H1 (cell line): ENCODE measurements around the gene RSU1. TPM values are rescaled to one million over a fixed set of nuclear protein-coding genes. Genes with fewer than 3 reads are reported as not detected.

Experiments
- CTCF ChIA-PET: fragments of 300-600 bp; sonication (Branson Sonifier 250); formaldehyde crosslinking; loops from one replicate; lab custom pipeline; 2021; ENCODE audit not compliant: partially characterized antibody; lab: Charles Lee
- POLR2A ChIA-PET: fragments of 300-600 bp; sonication (Branson Sonifier 250); formaldehyde crosslinking; loops from one replicate; lab custom pipeline; 2021; ENCODE audit warnings: inconsistent platforms; ENCODE audit not compliant: partially characterized antibody; lab: Charles Lee
- DNase-seq, 2 experiments: peaks; one replicate each; pipeline versions ENCODE4 v3.0.0 to v3.0.0-alpha.2; 2010 to 2022; ENCODE audit warnings: low spot score in 2 of 2, low read depth in 1 of 2, mixed read lengths in 1 of 2
- FAIRE-seq: peaks from 2 replicates; lab custom pipeline; 2011; peaks lifted over from hg19 to GRCh38; lab: Jason Lieb, UNC
- H2AFZ ChIP-seq: 2 replicates; pipeline ENCODE4 v1.8.1; 2012; ENCODE audit warnings: low read length, inconsistent platforms
- H2AK5ac ChIP-seq: 2 replicates; pipeline ENCODE4 v1.6.1; 2013; ENCODE audit warnings: low read depth, low read length
- H2BK120ac ChIP-seq: replicated peaks from 2 replicates; pipeline ENCODE3; 2013; ENCODE audit warnings: low read depth, low read length, inconsistent platforms
- H2BK12ac ChIP-seq: 2 replicates; pipeline ENCODE4 v1.6.1; 2013; ENCODE audit warnings: low read depth, low read length
- H2BK15ac ChIP-seq: 2 replicates; pipeline ENCODE4 v1.6.1; 2013; ENCODE audit warnings: low read length
- H2BK20ac ChIP-seq: 2 replicates; pipeline ENCODE4 v1.6.1; 2013; ENCODE audit warnings: low read length
- H2BK5ac ChIP-seq: 2 replicates; pipeline ENCODE4 v1.6.1; 2013; ENCODE audit warnings: low read depth, low read length
- H3K14ac ChIP-seq: 2 replicates; pipeline ENCODE4 v1.6.1; 2013; ENCODE audit warnings: inconsistent platforms; ENCODE audit not compliant: insufficient read length
- H3K18ac ChIP-seq: 2 replicates; pipeline ENCODE4 v1.6.1; 2013; ENCODE audit warnings: low read length; ENCODE audit errors: extremely low read depth
- H3K23ac ChIP-seq: 2 replicates; pipeline ENCODE4 v1.6.1; 2013; ENCODE audit warnings: inconsistent platforms; ENCODE audit not compliant: insufficient read length
- H3K23me2 ChIP-seq: 2 replicates; pipeline ENCODE4 v1.6.1; 2013; ENCODE audit warnings: low read depth, low read length
- H3K27ac ChIP-seq: 2 replicates; pipeline ENCODE4 v1.6.1; 2011; ENCODE audit warnings: low read depth, low read length, inconsistent platforms
- H3K27me3 ChIP-seq, 4 experiments: replicated peaks in 1 of 4; 1 replicate in 1 of 4; 2 replicates in 3 of 4; pipeline versions ENCODE4 v1.6.1 to v1.8.1; 2011 to 2013; ENCODE audit warnings: low read length in 3 of 4, mild to moderate bottlenecking in 3 of 4, inconsistent platforms in 2 of 4, mixed read lengths in 2 of 4, moderate library complexity in 1 of 4; ENCODE audit not compliant: control insufficient read depth in 3 of 4, insufficient read depth in 3 of 4; ENCODE audit errors: extremely low read depth in 1 of 4
- H3K36me3 ChIP-seq, 4 experiments: 2 replicates each; pipeline versions ENCODE4 v1.6.1 to v1.8.1; 2011 to 2013; ENCODE audit warnings: mild to moderate bottlenecking in 4 of 4, low read length in 3 of 4, moderate library complexity in 2 of 4, control low read depth in 1 of 4, inconsistent platforms in 1 of 4; ENCODE audit not compliant: insufficient read depth in 4 of 4, control insufficient read depth in 2 of 4
- H3K4ac ChIP-seq: replicated peaks from 2 replicates; pipeline ENCODE3; 2013; ENCODE audit warnings: low read length, low read depth, mixed read lengths, inconsistent platforms; ENCODE audit not compliant: insufficient read length
- H3K4me1 ChIP-seq, 4 experiments: replicated peaks in 1 of 4; 1 replicate in 1 of 4; 2 replicates in 3 of 4; pipeline versions ENCODE4 v1.6.1 to v1.8.1; 2011 to 2013; ENCODE audit warnings: low read length in 3 of 4, inconsistent platforms in 2 of 4, mixed read lengths in 1 of 4; ENCODE audit not compliant: insufficient read depth in 4 of 4, control insufficient read depth in 3 of 4
- H3K4me2 ChIP-seq, 2 experiments: 2 replicates each; pipeline versions ENCODE4 v1.6.1 to v1.8.1; 2011 to 2013; ENCODE audit warnings: low read depth in 2 of 2, low read length in 2 of 2, control low read depth in 1 of 2, inconsistent platforms in 1 of 2, mild to moderate bottlenecking in 1 of 2; ENCODE audit not compliant: insufficient read depth in 1 of 2
- H3K4me3 ChIP-seq, 4 experiments: fragments of 200-600, 300-600 bp in 1 of 4; sonication (generic), shearing (Covaris generic), sonication (Bioruptor Twin) in 1 of 4; 2 replicates each; pipeline versions ENCODE4 v1.5.1 to v1.8.1; 2011 to 2016; ENCODE audit warnings: low read length in 4 of 4, low read depth in 3 of 4, control low read depth in 2 of 4, inconsistent platforms in 2 of 4, mild to moderate bottlenecking in 2 of 4, mixed read lengths in 1 of 4, moderate library complexity in 1 of 4; ENCODE audit not compliant: insufficient read depth in 2 of 4; ENCODE audit errors: extremely low read depth in 1 of 4
- H3K56ac ChIP-seq: replicated peaks from 2 replicates; pipeline ENCODE3; 2013; ENCODE audit warnings: low read depth, mild to moderate bottlenecking, mixed read lengths, low read length, inconsistent platforms; ENCODE audit not compliant: insufficient read length
- H3K79me1 ChIP-seq: 2 replicates; pipeline ENCODE4 v1.6.1; 2013; ENCODE audit warnings: low read depth, low read length, control low read depth
- H3K79me2 ChIP-seq, 2 experiments: 2 replicates each; pipeline versions ENCODE4 v1.6.1 to v1.8.1; 2012 to 2013; ENCODE audit warnings: low read length in 2 of 2, mild to moderate bottlenecking in 2 of 2, inconsistent platforms in 1 of 2; ENCODE audit not compliant: insufficient read depth in 2 of 2, control insufficient read depth in 1 of 2
- H3K9ac ChIP-seq, 4 experiments: replicated peaks in 1 of 4; 1 replicate in 1 of 4; 2 replicates in 3 of 4; pipeline versions ENCODE4 v1.6.1 to v1.8.1; 2011 to 2013; ENCODE audit warnings: low read depth in 3 of 4, low read length in 3 of 4, control low read depth in 2 of 4, mild to moderate bottlenecking in 2 of 4, moderate library complexity in 2 of 4, inconsistent platforms in 1 of 4; ENCODE audit errors: extremely low read depth in 1 of 4
- H3K9me3 ChIP-seq, 2 experiments: 2 replicates each; pipeline versions ENCODE4 v1.6.1 to v1.8.1; 2012 to 2013; ENCODE audit warnings: mild to moderate bottlenecking in 2 of 2, moderate library complexity in 2 of 2, control low read depth in 1 of 2, inconsistent platforms in 1 of 2, low read depth in 1 of 2, low read length in 1 of 2, mixed read lengths in 1 of 2; ENCODE audit not compliant: insufficient read depth in 2 of 2
- H4K20me1 ChIP-seq, 2 experiments: replicated peaks in 1 of 2; 2 replicates each; pipeline versions ENCODE3 to v1.8.1; 2011 to 2013; ENCODE audit warnings: inconsistent platforms in 2 of 2, low read length in 2 of 2, mild to moderate bottlenecking in 1 of 2; ENCODE audit not compliant: insufficient read depth in 2 of 2, control insufficient read depth in 1 of 2
- H4K5ac ChIP-seq: 2 replicates; pipeline ENCODE4 v1.6.1; 2013; ENCODE audit warnings: low read length, low read depth, mixed read lengths, inconsistent platforms; ENCODE audit not compliant: insufficient read length
- H4K8ac ChIP-seq: 2 replicates; pipeline ENCODE4 v1.8.0; 2013; ENCODE audit warnings: mild to moderate bottlenecking, moderate library complexity, low read length, inconsistent platforms; ENCODE audit not compliant: insufficient read depth; ENCODE audit errors: extremely low read depth
- H4K91ac ChIP-seq: replicated peaks from 2 replicates; pipeline ENCODE3; 2013; ENCODE audit warnings: low read length, mixed read lengths, inconsistent platforms; ENCODE audit not compliant: insufficient read length
- CTCF ChIP-seq, 3 experiments: IDR thresholded peaks; 1 replicate in 2 of 3; 2 replicates in 1 of 3; pipeline versions ENCODE4 v1.5.1 to v1.6.1; 2011; ENCODE audit warnings: low read length in 3 of 3, mild to moderate bottlenecking in 3 of 3, inconsistent platforms in 2 of 3, low read depth in 1 of 3, moderate library complexity in 1 of 3; ENCODE audit not compliant: insufficient read depth in 1 of 3; ENCODE audit errors: control extremely low read depth in 1 of 3
- FOSL1 ChIP-seq: IDR thresholded peaks from 2 replicates; pipeline ENCODE4 v1.6.1; 2011; ENCODE audit warnings: mild to moderate bottlenecking, low read depth, low read length, moderate library complexity; ENCODE audit not compliant: insufficient read depth
- GABPA ChIP-seq: IDR thresholded peaks from 2 replicates; pipeline ENCODE4 v1.6.1; 2011; ENCODE audit warnings: mild to moderate bottlenecking, low read length, moderate library complexity, borderline replicate concordance; ENCODE audit not compliant: insufficient read depth
- HDAC6 ChIP-seq: IDR thresholded peaks from one replicate; pipeline ENCODE4 v1.7.1; 2012; ENCODE audit warnings: low read depth, mild to moderate bottlenecking, inconsistent platforms, low read length, moderate library complexity
- KDM5A ChIP-seq: fragments of 200-600 bp; IDR thresholded peaks from 2 replicates; pipeline ENCODE4 v1.7.1; 2012; ENCODE audit warnings: mild to moderate bottlenecking, low read length, inconsistent platforms, mixed read lengths
- RAD21 ChIP-seq, 2 experiments: IDR thresholded peaks in 1 of 2; conservative IDR thresholded peaks in 1 of 2; 2 replicates each; pipeline ENCODE4 v1.6.1; 2011; ENCODE audit warnings: low read depth in 2 of 2, low read length in 2 of 2, improper control_type of control experiment in 1 of 2, inconsistent platforms in 1 of 2, mild to moderate bottlenecking in 1 of 2, moderate library complexity in 1 of 2
- RXRA ChIP-seq: IDR thresholded peaks from 2 replicates; pipeline ENCODE4 v1.6.1; 2011; ENCODE audit warnings: low read depth, mild to moderate bottlenecking, low read length, moderate library complexity; ENCODE audit not compliant: insufficient read depth
- SIN3A ChIP-seq, 2 experiments: IDR thresholded peaks in 1 of 2; conservative IDR thresholded peaks in 1 of 2; 2 replicates each; pipeline ENCODE4 v1.6.1; 2011 to 2012; ENCODE audit warnings: low read length in 2 of 2, improper control_type of control experiment in 1 of 2, low read depth in 1 of 2, mild to moderate bottlenecking in 1 of 2
- SIX5 ChIP-seq: IDR thresholded peaks from 2 replicates; pipeline ENCODE4 v1.6.1; 2011; ENCODE audit warnings: mild to moderate bottlenecking, low read depth, low read length
- TAF1 ChIP-seq: IDR thresholded peaks from 2 replicates; pipeline ENCODE4 v1.6.1; 2011; ENCODE audit warnings: mild to moderate bottlenecking, low read depth, low read length
- WGBS, 2 experiments: shearing (Covaris generic) in 1 of 2; methylation state at CpG; one replicate each; pipeline versions ENCODE4 v1.1.6 to v1.1.7; 2013 to 2015; ENCODE audit warnings: low lambda C conversion rate in 2 of 2, mixed read lengths in 2 of 2, inconsistent platforms in 1 of 2, low coverage in 1 of 2, missing lambda C conversion rate in 1 of 2; ENCODE audit not compliant: insufficient replicate concordance in 2 of 2, insufficient coverage in 1 of 2, insufficient read length in 1 of 2; ENCODE audit errors: extremely low coverage in 1 of 2, missing lambda C conversion rate in 1 of 2; 5-methylcytosine and 5-hydroxymethylcytosine counted together
- polyA plus RNA-seq, 7 experiments: library from polyadenylated mRNA; depleted of rRNA in 3 of 7; stranded (reverse) in 5 of 7; unstranded in 2 of 7; fragments of >200 nt in 5 of 7; fragments of 200-250 nt in 2 of 7; gene quantifications; 1 replicate in 5 of 7; 2 replicates in 1 of 7; 4 replicates in 1 of 7; pipeline versions ENCODE4 v1.2.1 to v1.2.3, GENCODE V29; 2011 to 2013; ENCODE audit warnings: missing spikeins in 2 of 7, mixed read lengths in 2 of 7
- total RNA-seq: library from RNA; stranded (reverse); fragmentation: NEBNext Ultra II Directional; extraction: Animal tissue kit (Norgen Biotek cat#: 25700); gene quantifications from 2 replicates; pipeline ENCODE4 v1.2.1, GENCODE V29; 2021

The RSU1 gene
- total and polyA plus RNA-seq, 2 of the 8 experiments (the other 6 are each of a cell fraction or from before 2014, with no cell fraction given), result 50.0 to 68.2 TPM

- Histone ChIP-seq H3K4me2 (no peak overlapping the region; a peak in 1 of 4 replicates), H3K36me3 (no peaks in the 10 kb centered on the region), H2AFZ (no peak overlapping the region), H3K14ac (no peak overlapping the region), H4K8ac (no peak overlapping the region), H2BK5ac (no peak overlapping the region), H3K27ac (no peak overlapping the region), H4K91ac (no peak overlapping the region), H2BK15ac (no peak overlapping the region), H3K56ac (no peak overlapping the region), H3K9ac (no peak overlapping the region), H3K4ac (no peak overlapping the region), H3K23me2 (no peaks in the 10 kb centered on the region), H3K79me2 (no peaks in the 10 kb centered on the region), H3K4me1 (peaks cover 2 to 16% (median 7%) of the 10 kb centered on the region in 4 experiments), H2AK5ac (no peak overlapping the region), H3K4me3 (no peak overlapping the region), H3K27me3 (no peaks in the 10 kb centered on the region), H4K20me1 (no peaks in the 10 kb centered on the region), H2BK120ac (no peak overlapping the region), H3K18ac (no peak overlapping the region), H2BK12ac (no peak overlapping the region), H2BK20ac (no peak overlapping the region), H4K5ac (no peak overlapping the region), H3K9me3 (no peaks in the 10 kb centered on the region), H3K23ac (no peak overlapping the region), H3K79me1 (no peaks in the 10 kb centered on the region)
- DNase-seq, result no peak
- POLR2A ChIA-PET, result interaction anchor here (1.1 kb wide), 1 partner anchor 10 kb away, joined by 3 read pairs; no protein-coding TSS in a partner anchor
- WGBS, 2 experiments, result 92% methylated on average over 7 of the region's 7 CpGs; no CpG with 5 or more reads in 1 of the 2 experiments
- no peak for FAIRE-seq
- CTCF ChIA-PET, result interaction anchor here (0.8 kb wide), 1 partner anchor 88 kb away, joined by 3 read pairs; no protein-coding TSS in a partner anchor
- TF ChIP-seq KDM5A (no peak), TAF1 (no peak), RXRA (no peak), FOSL1 (no peak), RAD21 (IDR thresholded peaks at IDR 0.05 in 1 of 2, conservative IDR thresholded peaks at IDR 0.05 in 1 of 2; ENCODE audit: low read depth in 2 of 2, low read length in 2 of 2) (no peak), CTCF (IDR thresholded peaks at IDR 0.05; ENCODE audit: control extremely low read depth in 1 of 3, insufficient read depth in 1 of 3, low read depth in 1 of 3, low read length in 3 of 3) (no peak), HDAC6 (no peak), SIN3A (conservative IDR thresholded peaks at IDR 0.05 in 1 of 2, IDR thresholded peaks at IDR 0.05 in 1 of 2; ENCODE audit: low read depth in 1 of 2, low read length in 2 of 2) (no peak), GABPA (no peak), SIX5 (no peak)
These were observed 36.8 kb downstream of the RSU1 start for GRCh38 chr10:16780338-16780880.
